GM23338 (cell line): ENCODE data around the gene RAB44. TPM values are rescaled to one million over a fixed set of nuclear protein-coding genes. Genes with fewer than 3 reads are reported as not detected.

Experiments
- ATAC-seq: fragments of 200-7000 bp; cut with Tn5 transposase; 3 replicates; pipeline ENCODE4 v1.9.1; 2020
- DNase-seq: peaks from one replicate; pipeline ENCODE4 v3.0.0-alpha.2; 2015; ENCODE audit warnings: low spot score
- H2AFZ ChIP-seq: fragments of 200-600 bp; sonication (generic); 2 replicates; pipeline ENCODE4 v1.8.0; 2016; ENCODE audit warnings: antibody characterized with exemption, mild to moderate bottlenecking, moderate library complexity
- H3F3A ChIP-seq: fragments of 200-600 bp; sonication (generic); replicated peaks from 2 replicates; pipeline ENCODE4 v1.8.0; 2017; ENCODE audit warnings: antibody characterized with exemption, mixed run types, low read depth
- H3K27ac ChIP-seq: fragments of 200-600 bp; sonication (generic); 2 replicates; pipeline ENCODE4 v1.6.1; 2016; ENCODE audit warnings: low read depth
- H3K27me3 ChIP-seq: fragments of 200-600 bp; sonication (generic); 2 replicates; pipeline ENCODE4 v1.8.0; 2016; ENCODE audit warnings: mild to moderate bottlenecking, mixed run types, moderate library complexity; ENCODE audit not compliant: insufficient read depth
- H3K36me3 ChIP-seq: fragments of 200-600 bp; sonication (generic); 2 replicates; pipeline ENCODE4 v1.8.0; 2016; ENCODE audit warnings: mild to moderate bottlenecking; ENCODE audit not compliant: insufficient read depth
- H3K4me1 ChIP-seq: fragments of 200-600 bp; sonication (generic); 2 replicates; pipeline ENCODE4 v1.8.0; 2016; ENCODE audit warnings: mild to moderate bottlenecking, moderate library complexity; ENCODE audit not compliant: insufficient read depth
- H3K4me2 ChIP-seq: fragments of 200-600 bp; sonication (generic); 2 replicates; pipeline ENCODE4 v1.7.1; 2017; ENCODE audit warnings: mixed run types
- H3K4me3 ChIP-seq: fragments of 200-600 bp; sonication (generic); 2 replicates; pipeline ENCODE4 v1.6.1; 2016; ENCODE audit warnings: mixed run types
- H3K79me2 ChIP-seq: fragments of 200-600 bp; sonication (generic); replicated peaks from 2 replicates; pipeline ENCODE4 v1.8.0; 2017; ENCODE audit warnings: mild to moderate bottlenecking; ENCODE audit not compliant: insufficient read depth
- H3K9me2 ChIP-seq: fragments of 200-600 bp; sonication (generic); 2 replicates; pipeline ENCODE4 v1.8.0; 2017; ENCODE audit not compliant: insufficient read depth
- H4K20me1 ChIP-seq: fragments of 200-600 bp; sonication (generic); replicated peaks from 2 replicates; pipeline ENCODE4 v1.8.0; 2017; ENCODE audit warnings: mild to moderate bottlenecking; ENCODE audit not compliant: insufficient read depth
- H3K27ac Mint-ChIP-seq: 2 replicates; pipeline ENCODE4 v1.8.0; 2020; ENCODE audit warnings: inconsistent platforms, mild to moderate bottlenecking, moderate library complexity, mixed read lengths
- H3K27me3 Mint-ChIP-seq: 3 replicates; pipeline ENCODE4 v1.8.0; 2022; ENCODE audit warnings: low read depth, mild to moderate bottlenecking, moderate library complexity, mixed read lengths, inconsistent platforms; ENCODE audit not compliant: insufficient read depth, poor library complexity
- H3K36me3 Mint-ChIP-seq: 3 replicates; pipeline ENCODE4 v1.8.0; 2021; ENCODE audit warnings: low read depth, mild to moderate bottlenecking, inconsistent platforms, moderate library complexity, mixed read lengths
- H3K4me1 Mint-ChIP-seq: 3 replicates; pipeline ENCODE4 v1.8.0; 2020; ENCODE audit warnings: mild to moderate bottlenecking, inconsistent platforms, mixed read lengths
- H3K4me3 Mint-ChIP-seq: 3 replicates; pipeline ENCODE4 v1.8.0; 2021; ENCODE audit warnings: moderate library complexity, mild to moderate bottlenecking, inconsistent platforms, mixed read lengths
- H3K9me3 Mint-ChIP-seq: 3 replicates; pipeline ENCODE4 v1.8.0; 2020; ENCODE audit warnings: moderate library complexity, mild to moderate bottlenecking, inconsistent platforms, mixed read lengths
- CREB1 ChIP-seq: fragments of 250-450 bp; sonication (Bioruptor Pico); IDR thresholded peaks from 2 replicates; pipeline ENCODE4 v1.5.0; 2020; ENCODE audit warnings: low read depth, mild to moderate bottlenecking, moderate library complexity
- EZH2 ChIP-seq: fragments of 200-600 bp; sonication (generic); IDR thresholded peaks from one replicate; pipeline ENCODE4 v1.8.0; 2017; ENCODE audit warnings: antibody characterized with exemption, mild to moderate bottlenecking, low read depth; ENCODE audit not compliant: unreplicated experiment
- EZH2phosphoT487 ChIP-seq: fragments of 200-600 bp; sonication (generic); IDR thresholded peaks from one replicate; pipeline ENCODE4 v1.8.1; 2018; ENCODE audit warnings: antibody characterized with exemption; ENCODE audit not compliant: unreplicated experiment
- JUNB ChIP-seq: IDR thresholded peaks from one replicate; pipeline ENCODE4 v1.6.1; 2016; ENCODE audit warnings: antibody characterized with exemption; ENCODE audit not compliant: unreplicated experiment
- NANOG ChIP-seq: IDR thresholded peaks from 2 replicates; pipeline ENCODE4 v1.6.1; 2016; ENCODE audit warnings: antibody characterized with exemption, borderline replicate concordance
- POLR2AphosphoS5 ChIP-seq: IDR thresholded peaks from 2 replicates; pipeline ENCODE4 v1.6.1; 2016; ENCODE audit warnings: antibody characterized with exemption, low read depth
- STAT1 ChIP-seq: IDR thresholded peaks from one replicate; pipeline ENCODE4 v1.6.1; 2016; ENCODE audit warnings: antibody characterized with exemption; ENCODE audit not compliant: unreplicated experiment
- ZNF114 ChIP-seq: fragments of 250-450 bp; sonication (Bioruptor Pico); IDR thresholded peaks from 2 replicates; pipeline ENCODE4 v1.5.0; 2020; ENCODE audit warnings: mild to moderate bottlenecking, moderate library complexity
- ZNF331 ChIP-seq: fragments of 250-450 bp; sonication (Bioruptor Pico); IDR thresholded peaks from 2 replicates; pipeline ENCODE4 v1.5.0; 2020; ENCODE audit warnings: low read depth, mild to moderate bottlenecking, moderate library complexity
- polyA plus RNA-seq: library from polyadenylated mRNA; unstranded; fragments of >200 nt; fragmentation: Nextera tagmentation; extraction: Ambion mirVana; gene quantifications from 2 replicates; pipeline ENCODE4 v1.2.1, GENCODE V29; 2016
- total RNA-seq: library from RNA; depleted of rRNA; stranded (reverse); fragments of >200 nt; shearing (Covaris generic); gene quantifications from 2 replicates; pipeline ENCODE4 v1.2.3, GENCODE V29; 2014
- TF ChIP-seq, protein P1 (sequence below): IDR thresholded peaks from 2 replicates; pipeline ENCODE4 v1.6.1; 2016; ENCODE audit warnings: antibody characterized with exemption
- TF ChIP-seq, protein P2 (sequence below): fragments of 250-450 bp; sonication (Bioruptor Pico); IDR thresholded peaks from 2 replicates; pipeline ENCODE4 v1.5.0; 2020; ENCODE audit warnings: mild to moderate bottlenecking, moderate library complexity

The RAB44 gene
- total and polyA plus RNA-seq, 2 experiments from 2014 or later, result not detected

- no peak for ATAC-seq
- H3K27ac Mint-ChIP-seq, result no peak overlapping the region
- no peaks in the 10 kb centered on the region for H3K9me3 Mint-ChIP-seq
- H3K36me3 Mint-ChIP-seq, result no peaks in the 10 kb centered on the region; the same call in 2 of the 3 replicates
- Histone ChIP-seq H3K36me3 (no peaks in the 10 kb centered on the region), H3K4me2 (no peak overlapping the region), H3K9me2 (no peaks in the 10 kb centered on the region), H2AFZ (no peak overlapping the region), H4K20me1 (no peaks in the 10 kb centered on the region), H3F3A (no peaks in the 10 kb centered on the region), H3K27ac (no peak overlapping the region), H3K27me3 (no peaks in the 10 kb centered on the region), H3K4me1 (peaks cover 29% of the 10 kb centered on the region), H3K79me2 (no peaks in the 10 kb centered on the region), H3K4me3 (no peak overlapping the region)
- no peak overlapping the region; the same call in 2 of the 3 replicates for H3K4me3 Mint-ChIP-seq
- DNase-seq, result no peak
- no peak for TF ChIP-seq STAT1
- no peak for TF ChIP-seq NANOG
- TF ChIP-seq ZNF331 (CRISPR knock-in tag), result no peak
- no peak for TF ChIP-seq ZNF114 (CRISPR knock-in tag)
- H3K27me3 Mint-ChIP-seq, result peaks cover 16% of the 10 kb centered on the region
- peaks cover 31% of the 10 kb centered on the region for H3K4me1 Mint-ChIP-seq
Observed at GRCh38 chr6:36780442-36781177, 83.0 kb downstream of the RAB44 start.

DNA sequence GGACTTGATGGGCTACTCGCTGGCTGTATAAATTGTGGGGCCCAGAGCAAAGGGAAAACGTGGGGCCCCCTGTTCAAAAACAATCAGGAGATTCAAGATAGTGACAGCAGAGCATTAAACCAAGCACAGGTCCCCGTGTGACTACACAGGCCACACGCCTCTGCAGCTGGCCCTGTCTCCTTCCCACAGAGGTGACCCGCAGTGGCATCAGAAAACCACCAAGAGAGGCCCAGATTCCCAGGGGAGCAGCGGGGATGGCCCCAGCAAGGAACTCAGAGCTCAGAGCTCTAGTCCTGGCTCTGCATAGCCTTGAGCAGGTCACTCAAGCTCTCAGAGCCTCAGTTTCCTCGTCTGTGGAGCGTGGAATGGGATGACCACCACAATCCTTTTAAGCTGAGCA, 84.0 kb downstream of the RAB44 start:
- Histone ChIP-seq H2AFZ (no peak overlapping the region), H3K79me2 (no peaks in the 10 kb centered on the region), H3K27ac (no peak overlapping the region), H3K4me1 (peaks cover 29% of the 10 kb centered on the region), H3K9me2 (no peaks in the 10 kb centered on the region), H3K27me3 (no peaks in the 10 kb centered on the region), H3K36me3 (no peaks in the 10 kb centered on the region), H3K4me2 (no peak overlapping the region), H3K4me3 (no peak overlapping the region), H4K20me1 (no peaks in the 10 kb centered on the region), H3F3A (no peaks in the 10 kb centered on the region)
- Mint-ChIP-seq H3K4me3 (no peak overlapping the region), H3K4me1 (peaks cover 34% of the 10 kb centered on the region), H3K9me3 (no peaks in the 10 kb centered on the region), H3K36me3 (no peaks in the 10 kb centered on the region), H3K27me3 (peaks cover 15% of the 10 kb centered on the region), H3K27ac (no peak overlapping the region)
- ATAC-seq (no peak), DNase-seq (no peak)
- TF ChIP-seq ZNF331 (CRISPR knock-in tag) (no peak), STAT1 (no peak), EZH2phosphoT487 (no peak), POLR2AphosphoS5 (no peak), ZNF114 (CRISPR knock-in tag) (no peak), CREB1 (CRISPR knock-in tag) (no peak), JUNB (no peak), EZH2 (no peak), NANOG (no peak)
- TF ChIP-seq, protein P1, sequence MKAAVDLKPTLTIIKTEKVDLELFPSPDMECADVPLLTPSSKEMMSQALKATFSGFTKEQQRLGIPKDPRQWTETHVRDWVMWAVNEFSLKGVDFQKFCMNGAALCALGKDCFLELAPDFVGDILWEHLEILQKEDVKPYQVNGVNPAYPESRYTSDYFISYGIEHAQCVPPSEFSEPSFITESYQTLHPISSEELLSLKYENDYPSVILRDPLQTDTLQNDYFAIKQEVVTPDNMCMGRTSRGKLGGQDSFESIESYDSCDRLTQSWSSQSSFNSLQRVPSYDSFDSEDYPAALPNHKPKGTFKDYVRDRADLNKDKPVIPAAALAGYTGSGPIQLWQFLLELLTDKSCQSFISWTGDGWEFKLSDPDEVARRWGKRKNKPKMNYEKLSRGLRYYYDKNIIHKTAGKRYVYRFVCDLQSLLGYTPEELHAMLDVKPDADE, result no peak
- TF ChIP-seq, protein P2, sequence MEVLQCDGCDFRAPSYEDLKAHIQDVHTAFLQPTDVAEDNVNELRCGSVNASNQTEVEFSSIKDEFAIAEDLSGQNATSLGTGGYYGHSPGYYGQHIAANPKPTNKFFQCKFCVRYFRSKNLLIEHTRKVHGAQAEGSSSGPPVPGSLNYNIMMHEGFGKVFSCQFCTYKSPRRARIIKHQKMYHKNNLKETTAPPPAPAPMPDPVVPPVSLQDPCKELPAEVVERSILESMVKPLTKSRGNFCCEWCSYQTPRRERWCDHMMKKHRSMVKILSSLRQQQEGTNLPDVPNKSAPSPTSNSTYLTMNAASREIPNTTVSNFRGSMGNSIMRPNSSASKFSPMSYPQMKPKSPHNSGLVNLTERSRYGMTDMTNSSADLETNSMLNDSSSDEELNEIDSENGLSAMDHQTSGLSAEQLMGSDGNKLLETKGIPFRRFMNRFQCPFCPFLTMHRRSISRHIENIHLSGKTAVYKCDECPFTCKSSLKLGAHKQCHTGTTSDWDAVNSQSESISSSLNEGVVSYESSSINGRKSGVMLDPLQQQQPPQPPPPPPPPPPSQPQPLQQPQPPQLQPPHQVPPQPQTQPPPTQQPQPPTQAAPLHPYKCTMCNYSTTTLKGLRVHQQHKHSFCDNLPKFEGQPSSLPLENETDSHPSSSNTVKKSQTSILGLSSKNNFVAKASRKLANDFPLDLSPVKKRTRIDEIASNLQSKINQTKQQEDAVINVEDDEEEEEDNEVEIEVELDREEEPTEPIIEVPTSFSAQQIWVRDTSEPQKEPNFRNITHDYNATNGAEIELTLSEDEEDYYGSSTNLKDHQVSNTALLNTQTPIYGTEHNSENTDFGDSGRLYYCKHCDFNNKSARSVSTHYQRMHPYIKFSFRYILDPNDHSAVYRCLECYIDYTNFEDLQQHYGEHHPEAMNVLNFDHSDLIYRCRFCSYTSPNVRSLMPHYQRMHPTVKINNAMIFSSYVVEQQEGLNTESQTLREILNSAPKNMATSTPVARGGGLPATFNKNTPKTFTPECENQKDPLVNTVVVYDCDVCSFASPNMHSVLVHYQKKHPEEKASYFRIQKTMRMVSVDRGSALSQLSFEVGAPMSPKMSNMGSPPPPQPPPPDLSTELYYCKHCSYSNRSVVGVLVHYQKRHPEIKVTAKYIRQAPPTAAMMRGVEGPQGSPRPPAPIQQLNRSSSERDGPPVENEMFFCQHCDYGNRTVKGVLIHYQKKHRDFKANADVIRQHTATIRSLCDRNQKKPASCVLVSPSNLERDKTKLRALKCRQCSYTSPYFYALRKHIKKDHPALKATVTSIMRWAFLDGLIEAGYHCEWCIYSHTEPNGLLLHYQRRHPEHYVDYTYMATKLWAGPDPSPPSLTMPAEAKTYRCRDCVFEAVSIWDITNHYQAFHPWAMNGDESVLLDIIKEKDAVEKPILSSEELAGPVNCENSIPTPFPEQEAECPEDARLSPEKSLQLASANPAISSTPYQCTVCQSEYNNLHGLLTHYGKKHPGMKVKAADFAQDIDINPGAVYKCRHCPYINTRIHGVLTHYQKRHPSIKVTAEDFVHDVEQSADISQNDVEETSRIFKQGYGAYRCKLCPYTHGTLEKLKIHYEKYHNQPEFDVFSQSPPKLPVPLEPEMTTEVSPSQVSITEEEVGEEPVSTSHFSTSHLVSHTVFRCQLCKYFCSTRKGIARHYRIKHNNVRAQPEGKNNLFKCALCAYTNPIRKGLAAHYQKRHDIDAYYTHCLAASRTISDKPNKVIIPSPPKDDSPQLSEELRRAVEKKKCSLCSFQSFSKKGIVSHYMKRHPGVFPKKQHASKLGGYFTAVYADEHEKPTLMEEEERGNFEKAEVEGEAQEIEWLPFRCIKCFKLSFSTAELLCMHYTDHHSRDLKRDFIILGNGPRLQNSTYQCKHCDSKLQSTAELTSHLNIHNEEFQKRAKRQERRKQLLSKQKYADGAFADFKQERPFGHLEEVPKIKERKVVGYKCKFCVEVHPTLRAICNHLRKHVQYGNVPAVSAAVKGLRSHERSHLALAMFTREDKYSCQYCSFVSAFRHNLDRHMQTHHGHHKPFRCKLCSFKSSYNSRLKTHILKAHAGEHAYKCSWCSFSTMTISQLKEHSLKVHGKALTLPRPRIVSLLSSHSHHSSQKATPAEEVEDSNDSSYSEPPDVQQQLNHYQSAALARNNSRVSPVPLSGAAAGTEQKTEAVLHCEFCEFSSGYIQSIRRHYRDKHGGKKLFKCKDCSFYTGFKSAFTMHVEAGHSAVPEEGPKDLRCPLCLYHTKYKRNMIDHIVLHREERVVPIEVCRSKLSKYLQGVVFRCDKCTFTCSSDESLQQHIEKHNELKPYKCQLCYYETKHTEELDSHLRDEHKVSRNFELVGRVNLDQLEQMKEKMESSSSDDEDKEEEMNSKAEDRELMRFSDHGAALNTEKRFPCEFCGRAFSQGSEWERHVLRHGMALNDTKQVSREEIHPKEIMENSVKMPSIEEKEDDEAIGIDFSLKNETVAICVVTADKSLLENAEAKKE (CRISPR knock-in tag), result no peak
